ELR (cell line): Measurements from ENCODE around the gene PRICKLE3.
A peak's percentile ranks its signal among the peaks of the same experiment; 100 is the strongest.

Experiments
- DNase-seq: peaks from one replicate; pipeline ENCODE4 v3.0.0-alpha.2; 2015; ENCODE audit warnings: low read depth

PRICKLE3 gene, protein sequence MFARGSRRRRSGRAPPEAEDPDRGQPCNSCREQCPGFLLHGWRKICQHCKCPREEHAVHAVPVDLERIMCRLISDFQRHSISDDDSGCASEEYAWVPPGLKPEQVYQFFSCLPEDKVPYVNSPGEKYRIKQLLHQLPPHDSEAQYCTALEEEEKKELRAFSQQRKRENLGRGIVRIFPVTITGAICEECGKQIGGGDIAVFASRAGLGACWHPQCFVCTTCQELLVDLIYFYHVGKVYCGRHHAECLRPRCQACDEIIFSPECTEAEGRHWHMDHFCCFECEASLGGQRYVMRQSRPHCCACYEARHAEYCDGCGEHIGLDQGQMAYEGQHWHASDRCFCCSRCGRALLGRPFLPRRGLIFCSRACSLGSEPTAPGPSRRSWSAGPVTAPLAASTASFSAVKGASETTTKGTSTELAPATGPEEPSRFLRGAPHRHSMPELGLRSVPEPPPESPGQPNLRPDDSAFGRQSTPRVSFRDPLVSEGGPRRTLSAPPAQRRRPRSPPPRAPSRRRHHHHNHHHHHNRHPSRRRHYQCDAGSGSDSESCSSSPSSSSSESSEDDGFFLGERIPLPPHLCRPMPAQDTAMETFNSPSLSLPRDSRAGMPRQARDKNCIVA

DNA sequence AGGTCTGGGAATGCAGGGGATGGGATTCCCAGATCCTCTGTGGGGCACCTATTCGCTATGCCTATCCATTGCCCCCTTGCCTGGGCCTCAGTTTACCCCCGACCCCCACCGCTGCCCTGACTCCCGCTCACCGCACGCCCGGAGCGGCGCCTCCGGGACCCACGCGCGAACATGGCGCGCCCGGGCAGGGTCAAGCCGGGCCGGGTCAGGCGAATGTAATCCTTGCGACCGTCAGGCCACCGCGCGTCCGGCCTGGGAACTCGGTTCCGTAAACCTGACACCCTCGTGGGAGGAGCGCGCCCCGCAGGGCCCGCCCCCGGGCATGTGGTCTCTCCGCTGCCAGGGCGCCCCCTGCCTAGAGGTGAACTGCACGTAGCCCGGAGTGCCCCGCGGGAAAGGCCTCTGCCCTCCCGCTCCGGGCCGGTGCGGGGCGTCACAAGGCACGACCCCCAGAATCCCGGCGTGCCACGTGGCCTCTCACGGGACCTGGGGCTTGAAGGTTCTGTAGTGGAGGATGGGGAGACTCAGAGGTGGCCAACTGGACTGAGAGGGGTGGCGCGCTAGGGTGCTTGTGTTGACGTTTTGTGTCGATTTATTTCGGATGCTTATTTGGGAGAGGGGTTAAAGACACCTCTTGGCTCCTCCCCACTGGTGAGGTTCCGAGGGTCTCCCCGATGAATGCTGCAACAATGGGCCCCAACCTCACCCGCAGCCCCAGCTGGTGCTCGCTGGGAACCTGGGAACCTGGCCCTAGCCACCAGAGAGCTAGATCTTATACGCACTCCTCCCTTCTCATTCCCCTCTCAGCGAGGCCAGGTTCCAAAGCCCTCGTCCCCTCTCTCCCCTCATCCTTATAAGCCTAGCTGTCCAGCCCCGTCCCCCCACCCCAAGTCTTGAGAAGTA, at the start of gene PRICKLE3:
PRICKLE3 (minus strand) TSS at position 249 of the 903 bp plus-strand sequence; CDS start at position 173, 76 bp downstream.
- peak; percentile 74 for DNase-seq

DNA sequence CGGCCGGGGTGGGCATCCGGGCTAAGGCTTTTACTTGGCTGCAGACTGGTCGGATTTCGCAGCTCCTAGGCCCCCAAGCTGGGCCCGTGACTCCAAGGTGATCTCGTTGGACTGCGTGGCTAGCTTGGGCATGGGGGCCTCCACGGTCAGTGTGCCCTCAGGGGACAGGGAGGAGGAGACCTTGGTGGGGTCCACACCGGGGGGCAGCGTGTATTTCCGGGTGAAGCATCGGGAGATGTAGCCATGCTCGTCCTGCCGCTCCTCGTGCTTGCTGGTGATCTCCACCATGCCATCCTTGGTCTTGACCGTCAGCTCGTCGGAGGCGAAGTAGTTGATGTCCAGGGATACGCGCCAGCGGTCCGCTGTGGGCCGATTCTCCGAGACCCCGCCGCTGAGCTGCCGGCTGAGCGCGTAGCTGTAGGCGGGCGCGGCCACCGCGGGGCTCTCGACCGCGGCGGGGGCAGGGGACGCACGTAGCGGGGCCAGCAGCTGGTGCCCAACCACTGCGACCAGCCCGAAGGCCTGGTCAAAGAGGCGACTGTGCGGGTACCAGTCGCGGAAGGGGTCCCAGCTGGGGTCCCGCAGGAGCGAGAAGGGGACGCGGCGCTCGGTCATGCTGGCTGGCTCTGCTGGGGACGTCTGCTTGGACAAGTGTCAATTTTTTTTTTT, 47.8 kb upstream of the PRICKLE3 start:
- DNase-seq = no peak

DNA sequence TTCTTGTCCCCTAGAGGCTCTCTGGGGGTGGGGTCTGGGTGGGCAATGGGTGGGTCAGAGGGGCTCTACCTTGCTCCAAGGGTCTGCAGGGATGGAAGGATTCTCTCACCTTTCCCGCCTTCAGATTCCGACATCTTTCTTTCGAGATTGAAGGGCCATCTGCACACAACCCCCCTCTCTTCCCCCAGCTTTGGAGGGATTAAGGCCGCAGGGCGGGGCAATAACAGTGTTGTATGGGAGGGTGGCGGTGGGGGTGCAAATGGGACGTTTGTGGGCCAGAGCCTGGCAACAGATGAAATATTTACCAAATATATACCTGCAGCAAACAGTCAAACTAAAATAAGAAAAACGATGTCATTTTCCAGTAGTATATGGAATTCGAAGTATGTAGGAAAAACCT, 47.0 kb upstream of the PRICKLE3 start, which contains the start of gene CACNA1F:
CACNA1F (minus strand) TSS at position 165 of the 400 bp plus-strand sequence; CDS start at position 134, 31 bp downstream.
- no peak for DNase-seq

DNA sequence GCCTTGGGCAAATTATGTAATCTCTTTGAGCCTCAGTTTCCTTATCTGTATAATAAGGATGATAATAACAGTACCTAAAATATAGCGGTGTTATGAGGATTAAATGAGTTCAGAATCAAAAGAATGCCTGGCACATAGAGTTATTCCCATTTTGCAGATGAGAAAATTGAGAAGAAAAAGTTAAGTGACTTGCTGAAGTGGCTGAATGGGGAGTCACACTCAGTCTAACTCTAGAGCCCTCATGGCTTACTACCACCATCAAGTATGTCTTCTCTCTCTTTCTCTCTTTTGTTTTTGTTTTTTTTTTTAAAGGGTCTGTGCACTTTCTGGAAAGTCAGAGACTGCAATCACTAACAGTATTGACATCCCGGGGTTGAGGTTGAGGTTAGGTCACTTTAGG, 46.4 kb upstream of the PRICKLE3 start:
- DNase-seq = no peak

DNA sequence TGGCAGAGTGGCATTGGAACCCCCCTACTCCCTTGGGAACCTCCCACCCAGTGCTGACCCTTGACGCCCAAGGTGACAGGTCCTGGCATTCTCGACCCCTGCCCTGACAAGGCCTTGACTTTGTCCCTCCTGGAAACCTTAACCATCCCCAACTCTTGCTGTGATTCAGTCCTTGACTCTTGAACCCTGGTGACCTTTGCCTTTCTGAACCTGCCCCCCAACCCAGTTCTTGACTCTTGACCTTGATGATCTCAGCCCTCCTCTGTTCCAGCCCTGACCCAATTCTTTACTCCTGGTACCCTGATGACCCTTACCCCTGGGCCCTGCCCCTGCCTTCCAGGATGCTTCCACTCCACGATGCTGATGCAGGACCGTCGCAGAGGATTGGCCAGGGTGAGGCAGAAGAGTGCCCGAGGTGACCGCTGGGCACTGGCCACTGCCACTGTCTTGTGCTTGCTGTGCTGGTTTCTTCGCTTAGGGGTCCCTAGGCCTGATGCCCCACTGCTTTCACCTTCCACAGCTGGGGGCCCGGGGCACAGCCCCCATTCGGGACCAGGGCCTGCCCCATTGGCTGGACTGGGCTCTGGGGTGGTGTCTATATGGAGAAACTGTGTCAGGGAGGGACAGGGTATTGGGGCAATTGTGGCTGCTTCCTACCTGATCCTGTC, 45.3 kb upstream of the PRICKLE3 start:
- DNase-seq = no peak

DNA sequence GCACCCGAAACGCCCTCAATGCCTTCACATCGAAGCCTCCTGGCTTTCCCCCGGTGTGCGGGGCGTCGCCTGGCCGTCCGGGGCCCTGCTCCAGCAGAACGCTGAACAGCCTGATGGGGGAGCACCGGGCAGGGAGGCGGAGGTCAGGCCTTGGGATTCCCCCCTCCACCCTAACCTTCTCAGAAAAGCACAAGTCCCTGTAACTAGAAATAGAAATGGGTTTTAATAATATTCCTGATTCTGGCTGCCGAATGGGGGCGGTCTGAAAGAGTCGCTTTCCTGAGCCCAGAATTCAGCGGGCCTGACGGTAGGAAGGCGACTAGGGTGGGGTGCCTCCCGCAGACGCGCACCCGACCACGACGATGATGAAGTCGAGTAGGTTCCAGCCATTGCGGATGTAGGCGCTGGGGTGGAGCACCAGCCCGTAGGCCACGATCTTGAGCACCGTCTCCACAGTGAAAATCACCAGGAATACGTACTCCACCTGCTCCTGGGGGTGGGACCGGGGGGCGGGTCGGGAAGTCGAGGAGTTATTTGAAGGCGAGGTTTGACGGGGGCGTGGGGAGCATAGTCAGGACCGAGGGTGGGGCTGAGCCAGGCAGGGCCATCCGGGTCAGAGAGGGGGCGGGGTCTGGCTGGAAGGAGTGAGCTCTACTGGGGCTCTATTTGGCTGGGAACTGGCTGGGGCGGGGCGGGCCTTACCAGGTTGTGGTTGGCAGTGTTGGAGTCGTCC, 44.5 kb upstream of the PRICKLE3 start:
- no peak for DNase-seq

DNA sequence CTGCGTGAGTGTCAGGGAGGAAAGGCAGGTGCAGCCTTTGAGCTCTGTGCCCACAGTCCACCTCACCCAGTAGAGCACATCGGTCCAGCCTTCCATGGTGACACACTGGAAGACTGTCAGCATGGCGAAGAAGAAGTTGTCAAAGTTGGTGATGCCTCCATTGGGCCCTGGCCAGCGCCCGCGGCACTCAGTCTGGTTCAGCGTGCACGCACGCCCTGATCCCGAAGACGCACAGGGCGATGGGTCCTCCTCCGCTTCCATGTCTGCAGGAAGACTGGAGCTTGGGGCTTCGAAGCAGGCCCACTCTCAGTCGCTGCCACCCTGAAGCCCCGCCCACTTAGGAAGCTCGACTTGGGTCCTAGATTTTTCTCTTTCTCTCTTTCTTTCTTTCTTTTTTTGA, 42.0 kb upstream of the PRICKLE3 start:
- DNase-seq = no peak

DNA sequence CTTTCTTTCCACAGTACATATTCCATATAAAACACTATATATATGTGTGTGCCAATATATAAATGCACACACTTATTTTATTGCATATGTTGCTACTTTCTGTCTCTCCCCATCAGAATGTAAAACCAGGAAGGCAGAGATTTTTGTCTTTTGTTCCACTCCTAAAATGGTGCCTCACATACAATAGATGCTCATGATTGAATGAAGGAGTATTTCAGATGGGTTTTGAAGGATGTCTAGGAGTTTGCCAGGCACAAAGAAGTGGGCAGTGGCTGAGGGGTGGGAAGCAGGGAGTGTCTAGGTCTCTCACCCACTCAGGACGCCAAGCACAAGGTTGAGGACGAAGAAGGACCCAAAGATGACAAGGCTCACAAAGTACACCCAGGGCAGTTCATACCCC, 41.6 kb upstream of the PRICKLE3 start:
- no peak for DNase-seq

DNA sequence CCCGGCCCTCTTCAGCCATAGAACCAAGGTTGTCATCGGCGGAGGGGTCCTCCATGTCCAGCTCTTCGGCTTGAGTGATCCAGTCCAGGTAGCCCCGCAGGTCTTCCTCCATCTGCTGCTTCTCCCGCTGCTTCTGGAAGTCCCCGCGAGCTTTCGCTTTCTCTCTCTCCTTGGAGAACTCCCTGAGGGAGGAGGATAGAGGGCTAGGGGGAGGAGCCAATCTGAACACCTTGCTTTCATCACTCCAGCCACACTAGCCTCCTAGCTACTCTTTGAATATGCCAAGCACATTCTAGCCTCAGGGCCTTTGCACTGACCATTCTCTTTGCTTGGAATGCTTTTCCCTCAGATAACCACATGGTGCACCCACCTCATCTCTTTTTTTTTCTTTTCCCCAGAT, 40.8 kb upstream of the PRICKLE3 start:
- no peak for DNase-seq

DNA sequence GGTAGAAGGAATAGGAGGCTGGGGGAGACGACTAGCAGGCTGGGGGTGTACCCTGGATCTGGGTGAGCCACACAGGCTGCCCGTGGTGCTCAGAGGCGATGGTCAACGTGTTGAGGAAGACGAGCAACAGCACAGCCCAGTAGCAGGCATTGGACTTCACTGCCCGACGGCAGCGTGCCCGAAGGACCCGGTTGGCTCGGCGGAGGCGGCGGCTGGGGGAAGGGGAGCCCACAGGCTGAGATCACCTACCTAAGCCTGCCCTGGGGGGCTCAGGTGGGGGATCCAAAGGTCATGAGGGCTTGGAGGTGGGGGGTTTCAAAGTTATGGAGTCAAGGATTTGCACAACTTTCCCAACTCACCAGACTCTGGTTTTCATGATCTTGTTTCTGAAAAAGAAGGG, 39.7 kb upstream of the PRICKLE3 start:
- DNase-seq = no peak

DNA sequence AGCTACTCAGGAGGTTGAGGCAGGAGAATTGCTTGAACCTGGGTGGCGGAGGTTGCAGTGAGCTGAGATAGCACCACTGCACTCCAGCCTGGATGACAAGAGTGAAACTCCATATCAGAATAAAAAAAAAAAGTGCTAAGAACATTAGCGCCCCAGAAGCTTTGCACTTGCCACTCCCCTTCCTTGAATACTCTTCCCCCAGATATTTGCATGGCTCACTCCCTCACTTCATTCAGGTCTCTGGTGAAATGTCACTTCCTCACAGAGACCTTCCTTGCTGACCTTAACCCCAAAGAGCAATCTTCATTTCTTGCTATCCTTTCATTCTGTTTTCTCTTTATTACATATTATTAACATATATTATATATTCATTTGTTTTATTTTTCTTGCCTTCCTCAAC, 35.7 kb upstream of the PRICKLE3 start:
- DNase-seq = no peak

DNA sequence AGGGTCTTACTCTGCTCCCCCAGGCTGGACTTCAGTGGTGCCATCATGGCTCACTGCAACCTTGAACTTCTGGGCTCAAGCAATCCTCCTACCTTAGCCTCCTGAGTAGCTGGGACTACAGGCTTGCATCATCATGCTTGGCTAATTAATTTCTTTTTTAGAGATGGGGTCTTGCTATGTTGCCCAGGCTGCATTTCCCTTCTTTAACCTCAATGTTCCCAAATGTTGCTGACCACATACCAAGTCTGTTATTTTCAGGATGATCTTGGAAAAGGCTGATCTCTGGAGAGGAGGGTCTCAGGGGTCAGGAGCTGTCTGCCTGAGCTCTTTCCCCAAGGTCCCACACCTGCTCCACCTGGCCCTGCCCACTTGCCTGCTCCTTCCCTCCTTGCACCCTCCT, 33.9 kb upstream of the PRICKLE3 start:
- no peak for DNase-seq

DNA sequence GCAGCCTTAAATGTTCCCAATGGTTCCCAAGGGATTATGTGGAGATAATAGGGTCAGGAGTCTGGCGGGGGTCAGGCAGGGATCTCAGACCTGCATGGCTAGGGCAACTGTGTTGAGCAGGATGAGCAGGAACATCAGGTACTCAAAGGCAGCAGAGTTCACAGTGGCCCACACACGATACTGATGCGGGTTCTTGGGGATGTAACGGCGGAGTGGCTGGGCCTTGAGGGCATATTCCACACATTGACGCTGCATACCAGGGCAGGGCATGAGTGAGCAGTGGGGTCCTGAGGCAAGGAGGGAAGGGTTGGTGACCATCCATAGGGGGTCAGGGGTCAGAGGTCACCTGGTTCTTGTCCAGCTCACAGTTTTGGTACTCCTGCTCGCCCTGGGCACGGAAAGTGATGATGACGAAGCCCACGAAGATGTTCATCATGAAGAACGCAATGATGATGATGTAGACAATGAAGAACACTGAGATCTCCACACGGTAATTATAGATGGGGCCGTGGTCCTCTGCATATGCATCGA, 28.9 kb upstream of the PRICKLE3 start:
- no peak for DNase-seq

DNA sequence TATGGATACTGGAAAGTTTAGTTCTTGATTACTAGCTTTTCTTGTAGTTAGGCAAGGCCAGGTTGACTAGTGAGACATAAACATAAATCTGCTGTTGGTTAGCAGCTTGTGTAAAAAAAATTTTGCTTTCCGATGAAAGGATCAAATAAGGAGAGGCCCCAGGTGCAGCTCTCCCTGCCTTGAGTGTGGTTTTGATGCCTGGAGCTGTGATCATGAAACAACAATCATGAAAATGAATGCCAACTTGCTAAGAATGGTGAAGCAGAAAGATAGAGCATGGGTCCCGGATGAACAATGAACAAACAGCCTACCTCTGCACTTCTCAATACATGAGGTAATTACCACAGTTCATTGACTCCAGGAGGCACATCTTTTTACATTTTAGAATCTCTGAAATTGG, 28.2 kb upstream of the PRICKLE3 start:
- no peak for DNase-seq

DNA sequence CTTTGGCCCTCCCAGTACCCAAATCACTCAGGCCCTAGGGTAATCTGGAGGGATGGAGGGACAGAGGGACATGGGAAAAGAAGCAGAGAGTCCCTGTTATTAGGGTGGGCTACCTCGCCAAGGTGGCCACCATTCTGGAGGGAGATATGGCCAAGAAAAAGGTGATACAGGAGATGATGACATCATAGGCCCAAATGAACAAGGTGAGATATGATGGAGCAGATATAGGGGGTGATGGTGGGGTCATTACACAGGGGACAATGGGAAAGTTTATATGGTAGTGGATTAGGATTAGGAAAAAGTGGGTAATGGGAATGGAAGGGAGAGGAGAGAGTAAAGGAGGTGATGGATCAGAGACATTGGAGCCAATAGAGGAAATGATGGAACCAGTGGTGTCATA, 26.7 kb upstream of the PRICKLE3 start:
- no peak for DNase-seq

DNA sequence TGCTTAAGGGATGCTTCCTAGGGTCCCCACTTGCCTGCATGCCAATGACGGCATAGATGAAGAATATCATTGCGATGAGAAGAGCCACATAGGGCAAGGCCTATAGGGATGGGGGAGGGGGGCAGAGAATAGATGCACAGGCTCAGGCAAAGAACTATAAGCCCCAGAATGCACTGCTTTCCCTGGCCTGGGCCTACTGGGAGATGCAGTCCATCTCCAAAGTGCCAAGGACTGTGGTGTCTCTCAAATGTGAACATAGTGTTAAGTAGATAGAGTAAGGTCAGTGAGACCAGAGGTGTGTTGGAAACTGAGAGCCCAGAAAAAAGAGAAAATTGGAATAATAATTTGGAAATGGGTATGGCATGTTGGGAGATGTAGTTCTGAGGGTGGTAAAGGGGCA, 26.0 kb upstream of the PRICKLE3 start:
- DNase-seq = no peak

DNA sequence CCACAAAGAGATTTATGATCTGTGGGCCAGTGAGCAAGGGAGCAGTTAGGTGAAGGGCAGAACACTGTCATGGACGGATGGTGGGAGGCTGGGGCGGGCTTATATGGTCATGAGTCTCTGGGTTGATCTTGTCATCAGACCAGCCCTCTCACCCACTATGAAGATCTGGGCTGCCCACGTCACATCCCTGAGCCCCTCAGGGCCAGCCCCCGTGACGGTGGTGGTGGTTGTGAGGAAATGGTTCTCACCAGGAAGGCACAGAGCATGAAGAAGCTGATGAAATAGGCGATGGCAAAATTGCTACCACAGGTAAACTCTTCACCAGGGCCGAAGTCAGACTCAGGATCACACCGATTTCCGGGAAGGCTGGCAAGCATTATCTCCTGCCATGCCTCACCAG, 24.9 kb upstream of the PRICKLE3 start:
- DNase-seq = no peak

DNA sequence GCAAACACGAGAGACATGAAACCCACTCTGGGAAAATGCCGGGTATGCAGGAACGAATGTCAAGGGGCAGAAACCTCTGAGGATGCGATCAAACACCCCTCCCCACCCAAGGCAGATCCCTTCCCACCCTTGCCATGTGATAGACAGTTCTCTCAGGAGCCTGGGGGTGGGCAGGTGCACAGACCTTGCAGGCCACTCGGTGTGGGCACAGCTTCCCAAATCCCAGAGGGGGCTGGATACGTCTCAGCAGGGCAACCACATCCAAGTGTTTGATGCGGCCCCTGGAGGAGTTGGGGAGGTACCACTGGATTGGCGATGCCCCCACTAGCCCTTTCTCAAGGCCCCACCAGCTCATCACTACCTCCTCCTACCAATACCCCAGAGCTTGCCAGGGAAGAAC, 24.2 kb upstream of the PRICKLE3 start:
- no peak for DNase-seq

DNA sequence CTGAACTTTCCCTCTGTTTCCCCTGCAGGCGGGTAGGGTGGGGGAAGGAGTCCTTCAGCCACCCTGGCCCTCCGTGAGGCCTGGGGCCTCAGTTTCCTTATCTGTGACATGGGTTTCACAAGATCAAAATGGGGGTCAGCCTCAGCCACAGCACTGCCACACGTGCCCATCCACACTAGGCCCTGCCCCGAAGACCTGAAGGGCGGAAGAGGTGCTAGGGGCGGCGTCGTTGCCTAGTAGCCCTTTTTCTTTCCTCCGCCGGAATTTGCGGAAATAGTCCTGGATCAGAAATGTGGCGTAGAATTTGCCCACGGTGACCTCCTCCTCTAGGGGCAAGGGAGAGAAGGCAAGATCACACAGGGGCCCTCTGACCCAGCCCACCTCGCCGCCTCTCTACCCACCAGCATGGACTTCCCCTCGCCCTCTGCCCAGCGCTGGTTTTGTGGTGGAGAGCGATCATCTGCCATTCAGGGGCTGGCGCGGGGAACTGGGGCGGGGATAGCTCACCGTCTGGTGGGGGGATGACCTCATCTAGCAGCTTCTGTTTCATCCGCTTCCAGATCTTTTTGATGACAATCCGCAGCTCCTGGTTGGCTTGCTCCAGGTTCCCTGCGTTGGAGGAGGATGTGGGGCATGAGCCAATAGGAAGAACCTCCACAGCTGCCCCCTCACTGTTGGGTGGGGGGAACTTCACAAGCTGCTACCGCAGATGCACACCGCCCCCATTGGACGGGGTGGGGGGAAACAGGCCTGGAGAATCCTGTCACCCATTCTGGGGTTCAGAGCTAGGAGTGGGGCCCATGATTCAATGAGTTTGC, 23.5 kb upstream of the PRICKLE3 start:
- DNase-seq = no peak

DNA sequence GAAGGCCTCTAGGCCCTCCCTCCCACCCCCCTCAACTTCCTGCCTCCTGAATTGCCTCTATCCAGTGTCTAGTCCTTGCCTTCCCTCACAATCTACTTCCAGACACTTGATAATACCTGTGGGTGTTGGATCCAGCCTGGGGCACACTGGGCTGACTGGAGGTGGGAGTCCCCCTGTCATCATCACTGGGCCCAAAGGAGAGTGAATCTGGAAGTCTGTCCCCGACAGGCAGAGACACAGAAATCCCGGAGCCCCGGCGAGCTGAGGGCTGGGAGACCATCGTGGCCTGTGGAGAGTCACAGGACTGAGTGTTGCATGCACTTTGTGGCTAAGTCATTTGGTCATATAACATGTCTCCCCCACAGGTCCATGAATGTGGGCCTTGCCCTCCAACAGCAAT, 22.2 kb upstream of the PRICKLE3 start:
- DNase-seq = no peak
